ENCODE data around the gene CRHR2. TPM values are rescaled to one million over a fixed set of nuclear protein-coding genes. Genes with fewer than 3 reads are reported as not detected.
"Not testable (repeated sequence)": the region's sequence is repeated elsewhere in the genome, so short reads cannot be mapped to it uniquely, and the experiment has no call there.

Gene CRHR2
- total RNA-seq, 1 experiment from 2014 or later, result 0.22 TPM

GRCh38 chr7:30722671-30723070 lies 40.4 kb upstream of the CRHR2 start (continued):
- TF ChIP-seq ZNF317 (CRISPR knock-in tag; IDR thresholded peaks at IDR 0.05; ENCODE audit: borderline replicate concordance, low read depth), result no peak
- TF ChIP-seq, protein P1, sequence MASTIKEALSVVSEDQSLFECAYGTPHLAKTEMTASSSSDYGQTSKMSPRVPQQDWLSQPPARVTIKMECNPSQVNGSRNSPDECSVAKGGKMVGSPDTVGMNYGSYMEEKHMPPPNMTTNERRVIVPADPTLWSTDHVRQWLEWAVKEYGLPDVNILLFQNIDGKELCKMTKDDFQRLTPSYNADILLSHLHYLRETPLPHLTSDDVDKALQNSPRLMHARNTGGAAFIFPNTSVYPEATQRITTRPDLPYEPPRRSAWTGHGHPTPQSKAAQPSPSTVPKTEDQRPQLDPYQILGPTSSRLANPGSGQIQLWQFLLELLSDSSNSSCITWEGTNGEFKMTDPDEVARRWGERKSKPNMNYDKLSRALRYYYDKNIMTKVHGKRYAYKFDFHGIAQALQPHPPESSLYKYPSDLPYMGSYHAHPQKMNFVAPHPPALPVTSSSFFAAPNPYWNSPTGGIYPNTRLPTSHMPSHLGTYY (CRISPR knock-in tag; IDR thresholded peaks at IDR 0.05), result no peak
- TF ChIP-seq GTF2I (CRISPR knock-in tag; conservative IDR thresholded peaks at IDR 0.05), result no peak
- TF ChIP-seq ZNF138 (CRISPR knock-in tag; conservative IDR thresholded peaks at IDR 0.05), result no peak
- TF ChIP-seq, protein P2, sequence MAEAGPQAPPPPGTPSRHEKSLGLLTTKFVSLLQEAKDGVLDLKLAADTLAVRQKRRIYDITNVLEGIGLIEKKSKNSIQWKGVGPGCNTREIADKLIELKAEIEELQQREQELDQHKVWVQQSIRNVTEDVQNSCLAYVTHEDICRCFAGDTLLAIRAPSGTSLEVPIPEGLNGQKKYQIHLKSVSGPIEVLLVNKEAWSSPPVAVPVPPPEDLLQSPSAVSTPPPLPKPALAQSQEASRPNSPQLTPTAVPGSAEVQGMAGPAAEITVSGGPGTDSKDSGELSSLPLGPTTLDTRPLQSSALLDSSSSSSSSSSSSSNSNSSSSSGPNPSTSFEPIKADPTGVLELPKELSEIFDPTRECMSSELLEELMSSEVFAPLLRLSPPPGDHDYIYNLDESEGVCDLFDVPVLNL (CRISPR knock-in tag; IDR thresholded peaks at IDR 0.05; ENCODE audit: borderline replicate concordance, low read depth), result no peak
- TF ChIP-seq, protein P3, sequence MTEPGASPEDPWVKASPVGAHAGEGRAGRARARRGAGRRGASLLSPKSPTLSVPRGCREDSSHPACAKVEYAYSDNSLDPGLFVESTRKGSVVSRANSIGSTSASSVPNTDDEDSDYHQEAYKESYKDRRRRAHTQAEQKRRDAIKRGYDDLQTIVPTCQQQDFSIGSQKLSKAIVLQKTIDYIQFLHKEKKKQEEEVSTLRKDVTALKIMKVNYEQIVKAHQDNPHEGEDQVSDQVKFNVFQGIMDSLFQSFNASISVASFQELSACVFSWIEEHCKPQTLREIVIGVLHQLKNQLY (CRISPR knock-in tag; IDR thresholded peaks at IDR 0.05), result no peak

DNA sequence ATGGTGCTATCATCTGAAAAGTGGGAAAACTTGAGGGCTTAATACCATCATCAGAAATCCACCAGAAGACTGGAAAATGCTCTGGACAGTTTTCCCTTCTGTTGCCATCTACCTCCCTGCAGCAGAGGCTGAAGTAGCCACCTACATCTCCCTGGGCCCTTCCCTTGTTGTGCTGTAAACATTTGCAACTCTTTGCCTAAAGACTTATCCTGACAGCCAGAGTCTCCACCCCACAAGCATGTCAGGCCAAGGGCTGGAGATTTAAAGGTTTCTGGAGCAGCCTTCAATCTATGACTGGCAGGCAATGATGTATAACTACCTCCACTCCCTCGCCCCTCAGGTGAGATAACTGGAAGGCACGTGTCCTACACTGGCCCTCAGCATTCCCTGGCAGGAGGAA lies 39.9 kb upstream of the CRHR2 start:
- CTCF ChIA-PET, result no interaction called here
- no peak for DNase-seq (ENCODE audit: low spot score)
- Mint-ChIP-seq H3K4me1 (peaks cover 17% of the 10 kb centered on the region), H3K9me3 (peaks cover 41% of the 10 kb centered on the region), H3K36me3 (peaks cover 31% of the 10 kb centered on the region), H3K4me3 (no peak overlapping the region), H3K27me3 (ENCODE audit: low read depth) (peaks cover 44% of the 10 kb centered on the region), H3K27ac (no peak overlapping the region)
- ATAC-seq, result no peak
- TF ChIP-seq RORB (CRISPR knock-in tag; IDR thresholded peaks at IDR 0.05), result no peak
- no peak for TF ChIP-seq NR2C2 (CRISPR knock-in tag; IDR thresholded peaks at IDR 0.05)
- no peak for TF ChIP-seq ZNF671 (CRISPR knock-in tag; IDR thresholded peaks at IDR 0.05)
- TF ChIP-seq, protein P4, sequence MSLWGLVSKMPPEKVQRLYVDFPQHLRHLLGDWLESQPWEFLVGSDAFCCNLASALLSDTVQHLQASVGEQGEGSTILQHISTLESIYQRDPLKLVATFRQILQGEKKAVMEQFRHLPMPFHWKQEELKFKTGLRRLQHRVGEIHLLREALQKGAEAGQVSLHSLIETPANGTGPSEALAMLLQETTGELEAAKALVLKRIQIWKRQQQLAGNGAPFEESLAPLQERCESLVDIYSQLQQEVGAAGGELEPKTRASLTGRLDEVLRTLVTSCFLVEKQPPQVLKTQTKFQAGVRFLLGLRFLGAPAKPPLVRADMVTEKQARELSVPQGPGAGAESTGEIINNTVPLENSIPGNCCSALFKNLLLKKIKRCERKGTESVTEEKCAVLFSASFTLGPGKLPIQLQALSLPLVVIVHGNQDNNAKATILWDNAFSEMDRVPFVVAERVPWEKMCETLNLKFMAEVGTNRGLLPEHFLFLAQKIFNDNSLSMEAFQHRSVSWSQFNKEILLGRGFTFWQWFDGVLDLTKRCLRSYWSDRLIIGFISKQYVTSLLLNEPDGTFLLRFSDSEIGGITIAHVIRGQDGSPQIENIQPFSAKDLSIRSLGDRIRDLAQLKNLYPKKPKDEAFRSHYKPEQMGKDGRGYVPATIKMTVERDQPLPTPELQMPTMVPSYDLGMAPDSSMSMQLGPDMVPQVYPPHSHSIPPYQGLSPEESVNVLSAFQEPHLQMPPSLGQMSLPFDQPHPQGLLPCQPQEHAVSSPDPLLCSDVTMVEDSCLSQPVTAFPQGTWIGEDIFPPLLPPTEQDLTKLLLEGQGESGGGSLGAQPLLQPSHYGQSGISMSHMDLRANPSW (CRISPR knock-in tag; conservative IDR thresholded peaks at IDR 0.05; ENCODE audit: low read depth), result no peak
- TF ChIP-seq JUN (CRISPR knock-in tag; IDR thresholded peaks at IDR 0.05), result no peak
- TF ChIP-seq ZBTB43 (CRISPR knock-in tag; IDR thresholded peaks at IDR 0.05), result no peak
- POLR2A ChIA-PET, result no interaction called here

- Mint-ChIP-seq H3K4me3 (no peak overlapping the region), H3K27me3 (ENCODE audit: low read depth) (peaks cover 46% of the 10 kb centered on the region), H3K4me1 (peaks cover 8% of the 10 kb centered on the region), H3K36me3 (peaks cover 35% of the 10 kb centered on the region), H3K27ac (no peak overlapping the region), H3K9me3 (peaks cover 45% of the 10 kb centered on the region)
- ChIA-PET POLR2A (no interaction called here), CTCF (no interaction called here)
- TF ChIP-seq ZSCAN18 (CRISPR knock-in tag; IDR thresholded peaks at IDR 0.05) (no peak), ZNF281 (CRISPR knock-in tag; IDR thresholded peaks at IDR 0.05) (no peak), TEAD1 (CRISPR knock-in tag; IDR thresholded peaks at IDR 0.05) (no peak)
- DNase-seq (ENCODE audit: low spot score) (no peak), ATAC-seq (no peak)
Measured at GRCh38 chr7:30721211-30721610, 39.0 kb upstream of the CRHR2 start.

DNA sequence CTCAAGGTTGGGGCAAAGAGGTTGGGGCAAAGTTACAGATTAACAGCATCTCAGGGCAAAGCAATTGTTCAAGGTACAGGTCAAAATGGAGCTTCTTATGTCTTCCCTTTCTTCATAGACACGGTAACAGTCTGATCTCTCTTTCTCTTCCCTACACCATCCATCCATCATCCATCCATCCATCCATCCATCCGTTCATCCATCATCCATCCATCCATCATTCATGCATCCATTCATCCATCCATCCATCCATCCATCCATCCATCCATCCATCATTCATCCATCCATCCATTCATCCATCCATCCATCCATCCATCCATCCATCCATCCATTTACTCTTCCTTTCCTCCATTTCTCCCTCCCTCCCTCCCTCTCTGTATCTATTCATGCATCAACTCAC lies 37.2 kb upstream of the CRHR2 start:
- peaks cover 53% of the 10 kb centered on the region for H3K9me3 Mint-ChIP-seq

More for the DNA sequence above, 37.2 kb upstream of the CRHR2 start:
- DNase-seq (ENCODE audit: low spot score); ATAC-seq; POLR2A ChIA-PET; H3K27ac Mint-ChIP-seq; H3K4me3 Mint-ChIP-seq; H3K4me1 Mint-ChIP-seq; CTCF ChIA-PET: not testable (repeated sequence)
- Mint-ChIP-seq H3K27me3 (ENCODE audit: low read depth) (peaks cover 50% of the 10 kb centered on the region), H3K36me3 (peaks cover 35% of the 10 kb centered on the region)
